ENCODE measurements around the gene ABCC4. TPM values are rescaled to one million over a fixed set of nuclear protein-coding genes. Genes with fewer than 3 reads are reported as not detected.

Gene ABCC4
- polyA plus RNA-seq, 1 donor from 2014 or later = 2.4 TPM

DNA sequence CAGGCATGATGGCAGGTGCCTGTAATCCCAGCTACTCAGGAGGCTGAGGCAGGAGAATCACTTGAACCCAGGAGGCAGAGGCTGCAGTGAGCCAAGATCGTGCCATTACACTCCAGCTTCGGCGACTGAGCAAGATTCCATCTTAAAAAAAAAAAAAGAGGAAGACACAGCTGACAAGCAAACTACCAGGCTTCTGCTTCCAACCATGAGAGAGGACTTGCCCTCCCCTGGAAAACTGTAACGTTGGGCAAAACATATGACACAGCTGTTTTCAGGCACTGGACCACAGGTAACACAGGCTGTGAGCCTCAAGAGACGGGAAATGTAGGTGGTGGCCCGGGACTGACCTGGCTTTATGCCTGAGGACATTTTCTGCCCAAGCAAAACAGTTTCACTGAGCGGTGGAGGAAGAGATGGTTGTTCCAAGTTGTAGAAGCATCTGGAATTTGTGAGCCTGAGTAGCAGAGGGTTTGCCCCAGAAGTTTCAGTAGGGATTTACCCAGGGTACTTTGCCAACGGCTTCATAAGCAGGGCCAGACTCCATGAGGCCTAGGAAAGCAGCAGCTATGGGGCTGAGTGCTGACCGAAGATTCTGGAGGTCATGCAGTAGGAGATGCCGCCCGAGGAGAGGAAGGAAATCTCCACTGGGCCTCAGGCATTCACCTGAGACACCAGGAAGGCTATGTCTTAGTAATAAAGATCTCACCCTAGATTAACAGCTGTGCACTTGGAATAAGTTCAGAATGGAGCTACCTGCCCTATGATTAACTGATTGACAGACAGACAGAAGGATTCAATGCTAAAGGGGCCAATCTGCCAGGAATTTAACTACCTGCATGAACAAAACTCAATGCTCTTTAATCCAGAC is 88.0 kb downstream of the ABCC4 start:
- no peaks in the 10 kb centered on the region for H3K9me2 ChIP-seq (ENCODE audit: insufficient read depth, low read length)
- H3K9ac ChIP-seq (ENCODE audit: low read length) = no peak overlapping the region
- no peak overlapping the region for H3K4me3 ChIP-seq (ENCODE audit: low read length)
- H4K20me1 ChIP-seq (ENCODE audit: insufficient read depth) = no peaks in the 10 kb centered on the region
- H3K27ac ChIP-seq (ENCODE audit: low read length) = no peak overlapping the region
- H2AFZ ChIP-seq (ENCODE audit: low read depth, low read length) = no peak overlapping the region
- no peaks in the 10 kb centered on the region for H3K36me3 ChIP-seq (ENCODE audit: insufficient read depth, low read length)
- no peaks in the 10 kb centered on the region for H3K79me2 ChIP-seq (replicated peaks; ENCODE audit: insufficient read depth, low read length)
- no peaks in the 10 kb centered on the region for H3F3A ChIP-seq (ENCODE audit: insufficient read depth, low read length, poor library complexity, severe bottlenecking)
- no peaks in the 10 kb centered on the region for H3K9me3 ChIP-seq (ENCODE audit: low read length)
- H3K27me3 ChIP-seq (ENCODE audit: insufficient read depth, low read depth, low read length) = no peaks in the 10 kb centered on the region
- H3K4me2 ChIP-seq (ENCODE audit: low read length) = no peak overlapping the region
- TF ChIP-seq, protein P1, sequence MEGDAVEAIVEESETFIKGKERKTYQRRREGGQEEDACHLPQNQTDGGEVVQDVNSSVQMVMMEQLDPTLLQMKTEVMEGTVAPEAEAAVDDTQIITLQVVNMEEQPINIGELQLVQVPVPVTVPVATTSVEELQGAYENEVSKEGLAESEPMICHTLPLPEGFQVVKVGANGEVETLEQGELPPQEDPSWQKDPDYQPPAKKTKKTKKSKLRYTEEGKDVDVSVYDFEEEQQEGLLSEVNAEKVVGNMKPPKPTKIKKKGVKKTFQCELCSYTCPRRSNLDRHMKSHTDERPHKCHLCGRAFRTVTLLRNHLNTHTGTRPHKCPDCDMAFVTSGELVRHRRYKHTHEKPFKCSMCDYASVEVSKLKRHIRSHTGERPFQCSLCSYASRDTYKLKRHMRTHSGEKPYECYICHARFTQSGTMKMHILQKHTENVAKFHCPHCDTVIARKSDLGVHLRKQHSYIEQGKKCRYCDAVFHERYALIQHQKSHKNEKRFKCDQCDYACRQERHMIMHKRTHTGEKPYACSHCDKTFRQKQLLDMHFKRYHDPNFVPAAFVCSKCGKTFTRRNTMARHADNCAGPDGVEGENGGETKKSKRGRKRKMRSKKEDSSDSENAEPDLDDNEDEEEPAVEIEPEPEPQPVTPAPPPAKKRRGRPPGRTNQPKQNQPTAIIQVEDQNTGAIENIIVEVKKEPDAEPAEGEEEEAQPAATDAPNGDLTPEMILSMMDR (IDR thresholded peaks at IDR 0.05; ENCODE audit: poor library complexity, severe bottlenecking) = no peak
- TF ChIP-seq, protein P2, sequence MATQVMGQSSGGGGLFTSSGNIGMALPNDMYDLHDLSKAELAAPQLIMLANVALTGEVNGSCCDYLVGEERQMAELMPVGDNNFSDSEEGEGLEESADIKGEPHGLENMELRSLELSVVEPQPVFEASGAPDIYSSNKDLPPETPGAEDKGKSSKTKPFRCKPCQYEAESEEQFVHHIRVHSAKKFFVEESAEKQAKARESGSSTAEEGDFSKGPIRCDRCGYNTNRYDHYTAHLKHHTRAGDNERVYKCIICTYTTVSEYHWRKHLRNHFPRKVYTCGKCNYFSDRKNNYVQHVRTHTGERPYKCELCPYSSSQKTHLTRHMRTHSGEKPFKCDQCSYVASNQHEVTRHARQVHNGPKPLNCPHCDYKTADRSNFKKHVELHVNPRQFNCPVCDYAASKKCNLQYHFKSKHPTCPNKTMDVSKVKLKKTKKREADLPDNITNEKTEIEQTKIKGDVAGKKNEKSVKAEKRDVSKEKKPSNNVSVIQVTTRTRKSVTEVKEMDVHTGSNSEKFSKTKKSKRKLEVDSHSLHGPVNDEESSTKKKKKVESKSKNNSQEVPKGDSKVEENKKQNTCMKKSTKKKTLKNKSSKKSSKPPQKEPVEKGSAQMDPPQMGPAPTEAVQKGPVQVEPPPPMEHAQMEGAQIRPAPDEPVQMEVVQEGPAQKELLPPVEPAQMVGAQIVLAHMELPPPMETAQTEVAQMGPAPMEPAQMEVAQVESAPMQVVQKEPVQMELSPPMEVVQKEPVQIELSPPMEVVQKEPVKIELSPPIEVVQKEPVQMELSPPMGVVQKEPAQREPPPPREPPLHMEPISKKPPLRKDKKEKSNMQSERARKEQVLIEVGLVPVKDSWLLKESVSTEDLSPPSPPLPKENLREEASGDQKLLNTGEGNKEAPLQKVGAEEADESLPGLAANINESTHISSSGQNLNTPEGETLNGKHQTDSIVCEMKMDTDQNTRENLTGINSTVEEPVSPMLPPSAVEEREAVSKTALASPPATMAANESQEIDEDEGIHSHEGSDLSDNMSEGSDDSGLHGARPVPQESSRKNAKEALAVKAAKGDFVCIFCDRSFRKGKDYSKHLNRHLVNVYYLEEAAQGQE (IDR thresholded peaks at IDR 0.05; ENCODE audit: borderline replicate concordance) = no peak
- no peak for TF ChIP-seq MXI1 (conservative IDR thresholded peaks at IDR 0.05; ENCODE audit: poor library complexity, severe bottlenecking)

DNA sequence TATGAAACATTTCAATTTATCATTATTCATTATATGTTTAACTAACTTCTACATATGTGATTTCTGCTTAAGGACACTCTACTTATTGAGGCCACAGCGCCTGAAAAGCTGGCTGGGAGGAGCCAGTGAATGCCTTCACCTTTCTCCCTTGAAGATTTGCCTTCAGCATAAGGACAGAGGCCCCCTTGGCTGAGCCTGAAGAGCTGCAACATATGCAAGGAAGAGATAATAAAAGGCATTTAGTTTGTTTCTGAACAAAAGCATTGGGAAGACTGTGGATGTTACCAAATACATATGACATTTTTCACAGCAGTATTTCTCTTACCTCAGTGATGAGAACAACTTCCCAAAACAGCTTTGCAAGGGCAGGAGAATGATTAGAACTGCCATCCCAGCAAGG is 92.1 kb downstream of the ABCC4 start:
- Histone ChIP-seq H3K79me2 (replicated peaks; ENCODE audit: insufficient read depth, low read length) (no peaks in the 10 kb centered on the region), H3K9me2 (ENCODE audit: insufficient read depth, low read length) (no peaks in the 10 kb centered on the region)
- TF ChIP-seq POLR2AphosphoS5 (IDR thresholded peaks at IDR 0.05) (no peak), MXI1 (conservative IDR thresholded peaks at IDR 0.05; ENCODE audit: poor library complexity, severe bottlenecking) (no peak), EP300 (conservative IDR thresholded peaks at IDR 0.05; ENCODE audit: poor library complexity, severe bottlenecking) (no peak), SMC3 (conservative IDR thresholded peaks at IDR 0.05; ENCODE audit: poor library complexity) (no peak), RAD21 (conservative IDR thresholded peaks at IDR 0.05) (no peak), TAF1 (IDR thresholded peaks at IDR 0.05; ENCODE audit: low read depth) (no peak)
- TF ChIP-seq, protein P1 (IDR thresholded peaks at IDR 0.05; ENCODE audit: poor library complexity, severe bottlenecking) = no peak

More for the DNA sequence above, 92.1 kb downstream of the ABCC4 start:
- H4K20me1 ChIP-seq (ENCODE audit: insufficient read depth) = no peaks in the 10 kb centered on the region
- H3K27me3 ChIP-seq (ENCODE audit: insufficient read depth, low read depth, low read length) = no peaks in the 10 kb centered on the region
- no peaks in the 10 kb centered on the region for H3F3A ChIP-seq (ENCODE audit: insufficient read depth, low read length, poor library complexity, severe bottlenecking)
- no peak overlapping the region for H3K27ac ChIP-seq (ENCODE audit: low read length)
- no peak overlapping the region for H3K4me2 ChIP-seq (ENCODE audit: low read length)
- no peak overlapping the region for H2AFZ ChIP-seq (ENCODE audit: low read depth, low read length)
- H3K9ac ChIP-seq (ENCODE audit: low read length) = no peak overlapping the region
- H3K36me3 ChIP-seq (ENCODE audit: insufficient read depth, low read length) = no peaks in the 10 kb centered on the region
- H3K9me3 ChIP-seq (ENCODE audit: low read length) = no peaks in the 10 kb centered on the region
- no peak overlapping the region for H3K4me3 ChIP-seq (ENCODE audit: low read length)

Measured in neural cell (in vitro differentiated cells).